ENCODE data around the gene KRT27. TPM values are rescaled to one million over a fixed set of nuclear protein-coding genes. Genes with fewer than 3 reads are reported as not detected.

The KRT27 gene
- total and polyA plus RNA-seq, 10 of the 15 experiments (the other 5 are each of a cell fraction or from before 2014, with no cell fraction given), result not detected

- H3K79me2 ChIP-seq (ENCODE audit: control insufficient read depth, insufficient read depth, low read length), result no peaks in the 10 kb centered on the region
- FAIRE-seq (no peak), DNase-seq (ENCODE audit: low read depth, low spot score) (no peak), ATAC-seq (peak; percentile 71)
- intact Hi-C loops (cut with micrococcal nuclease; ENCODE audit: unreplicated experiment), result no loop called here
- peak overlapping the region; percentile 26; the same call in 1 of the 2 replicates for H2AFZ ChIP-seq (ENCODE audit: control insufficient read depth, low read depth, low read length)
- H3K9ac ChIP-seq (ENCODE audit: control insufficient read depth, insufficient read depth, low read length), result no peak overlapping the region
- H3K4me3 ChIP-seq, result no peak overlapping the region
- H3K9me3 ChIP-seq (replicated peaks; ENCODE audit: control insufficient read depth, insufficient read depth, low read length), result no peaks in the 10 kb centered on the region
- no TSS peak for BruUV-seq (replicated peaks)
- no peaks in the 10 kb centered on the region for H4K20me1 ChIP-seq (ENCODE audit: control insufficient read depth, insufficient read depth)
- TF ChIP-seq POU2F2 (IDR thresholded peaks at IDR 0.05; ENCODE audit: borderline replicate concordance, low read depth, low read length) (0 out of 3 replicates have a peak, but pooled peaks have one; percentile 28), ZNF274 (IDR thresholded peaks at IDR 0.05; ENCODE audit: insufficient read depth, insufficient read length) (no peak)
- WGBS (ENCODE audit: insufficient coverage, insufficient replicate concordance, low lambda C conversion rate, missing lambda C conversion rate), result 94% methylated on average over 1 of the region's 1 CpG
- ChIA-PET SMC1A (ENCODE audit: uncharacterized antibody, unreplicated experiment) (interaction anchor here (0.6 to 1.5 kb wide), 3 partner anchors 207 to 526 kb away, joined by 3 read pairs; no protein-coding TSS in a partner anchor), CTCF (interaction anchor here (2.0 kb wide), 1 partner anchor 824 kb away, joined by 8 read pairs; no protein-coding TSS in a partner anchor), RAD21 (ENCODE audit: unreplicated experiment) (no interaction called here), POLR2A (no interaction called here)
- H3K27ac ChIP-seq (ENCODE audit: control insufficient read depth, insufficient read depth), result no peak overlapping the region; the same call in 1 of the 2 replicates
- peaks cover 16% of the 10 kb centered on the region for H3K4me1 ChIP-seq (ENCODE audit: control insufficient read depth, insufficient read depth, low read length)
- in situ Hi-C loops (cut with MboI), result no loop called here
- no peaks in the 10 kb centered on the region for H3K36me3 ChIP-seq (ENCODE audit: control insufficient read depth in 2 of 2, insufficient read depth in 2 of 2, low read length in 1 of 2)
- H3K4me2 ChIP-seq (ENCODE audit: control insufficient read depth, insufficient read depth), result peak overlapping the region; percentile 31
- no peaks in the 10 kb centered on the region for H3K27me3 ChIP-seq (replicated peaks in 1 of 2; ENCODE audit: control insufficient read depth in 2 of 2, insufficient read depth in 2 of 2, low read length in 1 of 2)
Measured at GRCh38 chr17:40824015-40824832, 41.9 kb upstream of the KRT27 start.

- ATAC-seq (no peak), FAIRE-seq (no peak), DNase-seq (ENCODE audit: low read depth, low spot score) (no peak)
- Histone ChIP-seq H3K27ac (ENCODE audit: control insufficient read depth, insufficient read depth) (no peak within 1 kb of the TSS), H3K36me3 (ENCODE audit: control insufficient read depth in 2 of 2, insufficient read depth in 2 of 2, low read length in 1 of 2) (peaks cover 0 to 3% of the 10 kb centered on the region in 2 experiments; a peak in 2 of 4 replicates), H3K79me2 (ENCODE audit: control insufficient read depth, insufficient read depth, low read length) (peaks cover 5% of the 10 kb centered on the region), H2AFZ (ENCODE audit: control insufficient read depth, low read depth, low read length) (no peak within 1 kb of the TSS), H3K4me2 (ENCODE audit: control insufficient read depth, insufficient read depth) (no peak within 1 kb of the TSS), H3K9ac (ENCODE audit: control insufficient read depth, insufficient read depth, low read length) (no peak within 1 kb of the TSS), H3K4me1 (ENCODE audit: control insufficient read depth, insufficient read depth, low read length) (peaks cover 16% of the 10 kb centered on the region), H4K20me1 (ENCODE audit: control insufficient read depth, insufficient read depth) (no peaks in the 10 kb centered on the region), H3K4me3 (no peak within 1 kb of the TSS), H3K9me3 (replicated peaks; ENCODE audit: control insufficient read depth, insufficient read depth, low read length) (no peaks in the 10 kb centered on the region), H3K27me3 (replicated peaks in 1 of 2; ENCODE audit: control insufficient read depth in 2 of 2, insufficient read depth in 2 of 2, low read length in 1 of 2) (no peaks in the 10 kb centered on the region)
- ChIA-PET SMC1A (ENCODE audit: uncharacterized antibody, unreplicated experiment) (interaction anchor here (1.4 kb wide), 1 partner anchor 13 kb away, joined by 4 read pairs; no protein-coding TSS in a partner anchor), POLR2A (interaction anchor here (0.6 kb wide), 1 partner anchor 177 kb away, joined by 4 read pairs; no protein-coding TSS in a partner anchor), CTCF (no interaction called here), RAD21 (ENCODE audit: unreplicated experiment) (no interaction called here)
- intact Hi-C loops (cut with micrococcal nuclease; ENCODE audit: unreplicated experiment) (no loop called here), in situ Hi-C loops (cut with MboI) (no loop called here)
- no TSS peak for BruUV-seq (replicated peaks)
- WGBS (ENCODE audit: insufficient coverage, insufficient replicate concordance, low lambda C conversion rate, missing lambda C conversion rate), result 82% methylated on average over 7 of the region's 7 CpGs
- TF ChIP-seq REST (IDR thresholded peaks at IDR 0.05; ENCODE audit: low read depth, low read length) (peak; percentile 62; the same call in 1 of the 2 replicates), STAT1 (conservative IDR thresholded peaks at IDR 0.05) (no peak)
Measured at GRCh38 chr17:40822132-40822812, 39.9 kb upstream of the KRT27 start, which contains the start of gene KRT10. TSS of gene KRT10 (minus strand) at chr17:40822614. CDS start at chr17:40822585, 29 bp downstream.

Measured in GM12878 (cell line).